ENCODE data around the gene TMTC2.

Gene TMTC2

DNA sequence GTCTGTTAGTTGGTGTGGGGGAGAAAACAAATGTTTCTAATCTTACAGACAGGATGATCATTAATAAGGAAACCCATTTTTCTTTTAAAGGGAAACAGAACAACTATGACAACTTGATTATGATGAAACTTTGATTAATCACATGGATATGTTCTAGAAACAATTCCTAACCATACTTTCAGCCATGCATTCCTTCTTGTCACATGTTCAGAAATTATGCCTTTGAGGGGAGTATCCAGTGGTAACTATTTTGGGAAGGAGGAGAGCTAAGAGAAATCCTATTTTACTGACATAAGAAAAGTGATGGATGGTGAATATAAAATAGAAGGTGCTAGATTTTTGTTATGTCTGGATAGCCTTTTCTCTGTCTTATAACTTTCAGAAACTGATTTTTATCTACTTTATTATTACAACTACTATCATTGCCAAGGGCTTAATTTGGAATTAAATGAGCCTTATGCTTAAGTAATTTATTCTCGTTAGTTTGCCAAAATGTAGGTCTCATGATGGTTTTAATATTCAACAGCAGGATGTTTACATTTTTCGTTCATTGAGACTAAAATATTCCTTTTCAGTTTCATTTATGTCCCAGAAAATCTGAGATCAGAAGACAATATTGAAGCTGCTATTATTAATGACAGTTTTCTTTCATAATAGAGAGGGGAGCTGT, 200.1 kb downstream of the TMTC2 start:
- DNase-seq = no peak

DNA sequence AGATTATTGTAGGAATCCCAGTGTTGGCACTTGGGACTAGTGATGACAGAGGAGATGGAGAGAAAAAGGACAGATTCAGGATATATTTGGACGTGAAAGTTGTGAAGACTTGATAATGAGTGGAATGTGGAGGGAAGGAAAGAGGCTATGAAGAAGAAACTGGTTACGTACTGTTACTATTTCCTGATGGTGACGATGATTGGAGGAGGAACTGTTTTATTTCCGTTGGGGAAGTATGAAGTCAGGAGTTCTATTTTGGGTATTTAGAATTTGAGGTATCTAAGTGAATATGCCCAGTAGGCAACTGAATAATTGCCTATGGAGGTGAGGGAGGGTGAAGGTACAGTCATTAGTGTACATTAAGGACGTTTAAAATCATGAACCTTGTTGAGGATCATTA, 207.2 kb downstream of the TMTC2 start:
- DNase-seq = no peak

GRCh38 chr12:82896277-82896676, 209.6 kb downstream of the TMTC2 start:
- no peak for DNase-seq

DNA sequence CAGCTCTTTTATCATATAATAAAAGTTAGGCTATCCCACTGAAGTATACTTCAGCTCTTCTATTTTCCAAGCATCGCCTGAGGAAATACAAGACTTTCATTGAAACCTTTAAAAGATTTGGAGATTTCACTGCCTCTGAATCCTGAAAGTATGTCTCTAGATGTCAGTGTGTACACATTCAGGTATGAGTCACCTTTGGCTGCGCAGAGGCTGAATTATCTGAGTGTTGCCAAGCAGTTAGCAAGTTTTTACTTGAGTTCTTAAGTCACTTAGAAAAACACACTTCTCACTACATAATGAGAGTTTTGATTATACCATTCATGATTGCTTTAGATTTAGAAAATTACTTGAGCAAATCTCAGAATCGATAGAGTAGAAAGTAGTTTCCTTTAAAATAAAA, 210.3 kb downstream of the TMTC2 start:
- no peak for DNase-seq

- no peak for DNase-seq
Measured at GRCh38 chr12:82898441-82898840, 211.7 kb downstream of the TMTC2 start.

DNA sequence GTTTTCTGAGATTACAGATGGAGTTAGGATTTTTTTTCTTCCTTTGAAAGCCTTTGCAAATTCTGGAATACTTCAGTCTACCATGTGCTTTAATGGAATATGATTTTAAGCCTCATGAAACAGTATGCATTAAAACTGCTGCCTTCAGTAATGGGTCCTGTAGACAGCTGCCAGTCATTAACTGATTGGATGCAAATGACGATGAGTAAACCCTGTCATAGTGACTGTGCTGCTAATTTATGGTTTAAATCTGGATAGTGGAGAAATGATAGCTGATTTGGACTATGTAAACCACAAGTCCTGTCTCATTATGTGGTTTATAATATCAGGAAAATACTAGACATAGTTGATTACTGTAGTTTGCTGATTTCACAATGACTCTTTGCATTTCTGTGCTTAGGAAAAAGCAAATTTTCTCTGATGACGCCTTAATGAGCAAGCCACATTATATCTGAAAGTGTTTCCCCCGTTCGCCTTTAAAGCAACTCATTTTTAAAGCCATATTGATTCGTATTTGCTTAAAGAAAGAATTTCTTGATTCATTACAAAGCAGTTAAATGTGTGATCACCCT, 217.6 kb downstream of the TMTC2 start:
- no peak for DNase-seq

DNA sequence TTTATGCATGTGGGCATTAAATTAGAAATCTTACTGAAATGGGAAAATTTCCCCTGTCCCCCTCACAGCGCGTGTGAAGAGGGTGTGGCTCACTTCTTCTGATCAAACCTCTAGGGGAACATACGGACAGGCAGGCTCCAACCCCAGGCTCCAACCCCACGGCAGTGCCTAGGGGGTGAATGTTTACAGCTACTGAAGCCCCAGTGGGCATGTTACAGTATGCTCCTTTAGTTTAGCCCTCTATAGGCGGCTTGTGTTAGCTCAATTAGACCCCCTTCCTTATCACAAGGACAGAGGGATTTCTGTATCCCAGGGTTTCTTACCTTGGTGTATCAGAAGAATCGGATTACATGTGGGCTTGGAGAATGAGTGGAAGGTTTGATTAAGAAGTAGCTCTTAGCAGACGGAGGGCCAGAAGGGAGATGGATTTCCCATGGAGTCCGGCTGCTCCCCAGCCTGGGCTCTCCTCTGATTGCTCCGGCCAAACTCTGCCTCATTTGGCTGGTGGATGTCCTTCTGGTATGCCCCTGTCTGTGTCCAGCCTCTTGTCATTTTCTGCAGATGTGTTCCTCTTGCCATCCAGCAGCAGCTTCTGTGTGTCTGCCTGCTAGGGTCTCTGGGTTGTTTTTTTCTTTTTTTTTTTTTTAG, 223.7 kb downstream of the TMTC2 start:
- no peak for DNase-seq

DNA sequence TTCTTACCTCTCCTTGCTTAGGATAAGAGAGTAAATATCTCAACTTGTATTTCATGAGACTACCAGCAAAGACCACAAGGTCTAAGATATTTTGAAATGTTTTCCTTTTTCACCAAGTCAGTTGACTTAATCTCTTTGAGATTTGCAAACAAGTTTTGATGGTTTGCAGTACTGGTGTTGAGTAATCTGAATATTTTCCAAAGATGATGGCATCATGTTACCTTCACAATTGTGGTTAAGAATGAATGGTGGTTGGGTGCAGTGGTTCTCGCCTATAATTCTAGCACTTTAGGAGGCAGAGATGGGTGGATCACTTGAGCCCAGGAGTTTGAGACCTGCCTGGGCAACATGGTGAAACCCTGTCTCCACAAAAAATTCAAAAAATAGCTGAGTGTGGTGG, 225.7 kb downstream of the TMTC2 start:
- no peak for DNase-seq

DNA sequence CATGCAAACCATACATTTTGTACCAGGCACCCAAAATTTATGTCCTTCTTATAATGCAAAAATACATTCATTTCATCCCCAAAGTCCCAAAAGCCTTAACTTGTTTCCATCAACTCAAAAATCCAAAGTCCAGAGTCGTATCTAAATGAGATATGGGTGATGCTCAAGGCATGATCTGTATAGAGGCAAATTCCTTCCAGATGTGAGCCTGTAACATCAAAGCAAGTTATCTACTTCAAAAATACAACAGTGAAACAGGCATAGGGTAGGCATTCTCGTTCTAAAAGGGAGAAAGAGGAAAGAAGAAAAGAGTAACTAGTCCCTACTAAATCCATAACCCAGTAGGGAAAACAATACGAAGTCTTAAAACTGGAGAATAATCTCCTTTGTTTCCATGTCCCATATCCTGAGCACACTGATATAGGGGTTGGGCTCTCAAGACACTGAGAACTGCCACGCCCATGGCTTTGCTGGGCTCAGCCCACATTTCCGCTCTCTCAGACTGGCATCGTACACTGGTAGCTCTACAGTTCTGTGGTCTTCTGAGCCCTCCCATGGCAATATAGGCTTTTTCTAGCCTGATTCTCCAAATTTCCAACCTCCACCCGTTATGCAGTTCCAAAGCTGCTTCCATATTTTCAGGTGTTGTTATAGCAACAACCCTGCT, 232.8 kb downstream of the TMTC2 start:
- DNase-seq = no peak

GRCh38 chr12:82923935-82924334, 237.2 kb downstream of the TMTC2 start:
- DNase-seq = no peak

DNA sequence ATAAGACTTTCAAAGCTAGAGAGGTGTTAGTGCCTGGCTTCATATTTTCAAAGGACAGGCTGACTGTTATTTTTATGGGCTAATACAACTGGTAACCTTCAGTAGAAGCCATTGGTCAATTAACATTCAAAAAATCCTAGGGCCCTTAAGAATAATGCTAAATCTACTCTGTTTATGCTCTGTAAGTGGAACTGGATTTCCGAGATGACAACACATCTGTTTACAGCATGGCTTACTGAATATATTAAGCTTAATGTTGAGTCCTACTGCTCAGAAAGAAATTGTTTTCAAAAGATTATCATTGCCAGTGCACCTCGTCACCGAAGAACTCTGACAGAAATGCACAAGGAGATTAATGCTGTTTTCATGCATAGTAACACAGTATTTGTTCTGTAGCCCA, 239.9 kb downstream of the TMTC2 start:
- no peak for DNase-seq

GRCh38 chr12:82930301-82930700, 243.6 kb downstream of the TMTC2 start:
- DNase-seq = no peak

- no peak for DNase-seq
Measured at GRCh38 chr12:82931349-82932116, 244.8 kb downstream of the TMTC2 start.

DNA sequence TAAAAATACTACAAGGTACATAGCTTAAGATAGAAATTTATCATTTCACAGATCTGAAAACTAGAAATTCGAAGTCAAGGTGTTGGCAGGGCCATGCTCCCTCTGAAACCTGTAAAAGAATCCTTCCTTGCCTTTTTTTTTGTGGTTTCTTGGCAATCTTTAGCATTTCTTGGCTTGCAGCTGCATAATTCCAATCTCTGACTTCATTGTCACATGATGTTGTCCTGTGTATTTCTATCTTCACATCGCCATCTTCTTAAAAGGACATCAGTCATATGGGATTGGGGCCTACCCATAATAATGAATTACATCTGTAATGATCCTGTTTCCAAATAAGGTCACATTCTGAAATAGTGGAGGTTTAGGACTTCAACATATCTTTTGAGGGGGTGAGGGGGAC, 250.4 kb downstream of the TMTC2 start:
- DNase-seq = no peak

- DNase-seq = no peak
Measured at GRCh38 chr12:82942521-82942920, 255.8 kb downstream of the TMTC2 start.

DNA sequence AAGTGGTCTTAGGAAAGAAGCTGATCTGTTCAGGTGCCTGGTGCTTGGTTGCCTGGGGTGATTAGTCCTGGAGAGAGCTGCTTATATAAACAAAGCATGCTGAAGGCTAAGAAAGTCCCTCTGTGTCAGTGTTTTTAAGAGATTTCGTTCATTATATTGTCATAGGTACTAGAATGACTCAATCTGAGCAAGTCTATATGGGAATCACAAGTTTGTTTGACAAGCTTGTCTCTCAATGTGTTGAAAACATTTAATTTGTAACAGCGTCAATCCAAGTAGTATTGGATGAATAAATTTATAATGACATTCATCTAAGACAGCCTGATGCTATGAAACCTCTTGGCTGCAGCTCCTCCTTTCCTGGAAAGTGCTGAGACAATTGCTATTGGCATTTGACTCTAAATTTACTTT, 256.3 kb downstream of the TMTC2 start:
- no peak for DNase-seq

- no peak for DNase-seq
Measured at GRCh38 chr12:82948491-82948890, 261.8 kb downstream of the TMTC2 start.

DNA sequence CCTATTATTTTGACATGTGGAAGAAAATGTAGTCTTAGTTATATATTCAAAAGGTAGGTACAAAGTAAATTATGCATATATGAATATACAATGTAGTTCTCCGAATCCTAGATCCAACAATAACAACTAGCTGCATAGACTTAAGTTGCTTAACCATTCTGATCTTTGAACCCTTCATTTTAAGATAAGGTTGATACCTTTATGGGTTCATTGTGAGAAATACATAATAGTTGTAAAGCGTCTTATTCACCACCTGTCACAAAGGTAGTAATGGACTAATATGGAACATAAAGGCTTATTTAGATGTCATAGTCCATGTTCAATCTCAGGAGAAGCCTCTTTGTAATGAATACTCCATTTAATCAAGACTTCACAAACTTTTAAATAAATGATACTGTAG, 263.6 kb downstream of the TMTC2 start:
- DNase-seq = no peak

DNA sequence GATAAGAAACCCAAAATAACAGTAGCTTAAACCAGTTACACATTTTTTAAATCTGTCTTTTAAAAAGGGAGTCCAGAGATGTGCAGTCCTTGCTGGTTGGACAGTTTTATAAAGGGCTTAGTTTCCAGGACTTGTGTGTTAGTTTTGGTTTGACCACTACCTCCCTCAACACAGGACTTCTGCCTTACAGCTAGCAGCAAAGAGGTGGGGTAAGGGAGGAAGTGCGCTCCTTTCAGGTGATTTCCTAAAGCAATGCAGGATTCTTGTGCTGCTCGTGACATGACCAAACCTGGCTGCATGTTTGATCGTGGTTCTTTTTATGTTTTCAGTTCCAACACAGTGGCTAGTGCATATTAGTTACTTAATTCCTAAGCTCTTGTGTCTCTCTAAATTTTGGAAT, 266.2 kb downstream of the TMTC2 start:
- no peak for DNase-seq

- DNase-seq = no peak
Measured at GRCh38 chr12:82953397-82953796, 266.7 kb downstream of the TMTC2 start.

GRCh38 chr12:82954064-82954463, 267.4 kb downstream of the TMTC2 start:
- no peak for DNase-seq

DNA sequence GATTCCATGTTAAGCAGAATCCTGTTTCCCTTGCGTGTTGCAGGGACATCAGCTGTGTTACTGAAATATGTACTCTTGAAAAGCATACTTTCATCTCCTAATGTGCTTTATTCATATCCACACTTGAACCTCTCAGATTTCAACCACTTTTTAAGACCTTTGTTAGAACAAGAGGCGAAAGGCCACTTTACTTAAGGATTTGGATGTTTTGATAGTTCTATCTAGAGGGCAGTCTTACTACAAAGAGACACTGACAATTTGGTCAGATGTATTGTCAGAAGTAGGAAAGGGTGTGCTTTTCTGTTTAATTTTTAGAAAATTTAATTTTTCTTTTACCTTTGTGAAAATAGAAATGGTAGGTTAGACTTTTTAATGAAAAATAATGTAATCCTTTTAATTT, 267.9 kb downstream of the TMTC2 start:
- no peak for DNase-seq

DNA sequence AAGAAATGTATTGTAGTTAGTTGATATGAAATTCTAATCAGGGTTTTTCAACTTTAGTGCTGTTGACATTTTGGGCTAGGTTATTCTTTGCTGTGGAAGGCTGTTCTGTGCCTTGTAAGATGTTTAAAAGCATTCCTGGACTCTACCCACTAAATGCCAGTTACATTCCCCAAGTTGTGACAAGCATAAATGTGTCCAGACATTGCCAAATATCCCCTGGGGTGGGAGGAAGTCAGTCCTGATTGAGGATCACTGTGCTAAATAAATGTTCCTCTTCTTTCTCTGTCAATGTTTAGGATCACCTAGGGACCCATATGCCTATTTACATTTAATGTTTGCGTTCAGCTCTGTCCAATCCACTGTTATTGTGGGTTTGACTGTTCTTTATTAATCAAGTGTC, 268.3 kb downstream of the TMTC2 start:
- no peak for DNase-seq

Data from T-helper 9 cell (primary cell).